Activated CD4-positive, alpha-beta memory T cell treated with anti-CD3 and anti-CD28 coated beads for 36 hours (primary cell): ENCODE measurements around the gene DAB2IP. TPM values are rescaled to one million over a fixed set of nuclear protein-coding genes. Genes with fewer than 3 reads are reported as not detected.

Source experiments
- CTCF ChIA-PET: fragments of 350-600 bp; sonication (Branson Sonifier 250); formaldehyde crosslinking; loops from one replicate; lab custom pipeline; 2021; ENCODE audit warnings: antibody characterized with exemption, inconsistent platforms; lab: Charles Lee
- POLR2A ChIA-PET: fragments of 350-600 bp; sonication (Branson Sonifier 250); formaldehyde crosslinking; loops from one replicate; lab custom pipeline; 2021; ENCODE audit warnings: antibody characterized with exemption; lab: Charles Lee
- DNase-seq: peaks from one replicate; pipeline ENCODE4 v3.0.0-alpha.2; 2020
- H3K27ac Mint-ChIP-seq: one replicate; pipeline ENCODE4 v1.8.0; 2021; ENCODE audit warnings: mixed read lengths
- H3K27me3 Mint-ChIP-seq: one replicate; pipeline ENCODE4 v1.8.0; 2021; ENCODE audit warnings: mixed read lengths
- H3K36me3 Mint-ChIP-seq: one replicate; pipeline ENCODE4 v1.8.0; 2021; ENCODE audit warnings: mixed read lengths
- H3K4me1 Mint-ChIP-seq: one replicate; pipeline ENCODE4 v1.8.0; 2021; ENCODE audit warnings: low read depth, mixed read lengths
- H3K4me3 Mint-ChIP-seq: one replicate; pipeline ENCODE4 v1.8.0; 2021; ENCODE audit warnings: mild to moderate bottlenecking, mixed read lengths
- H3K9me3 Mint-ChIP-seq: one replicate; pipeline ENCODE4 v1.8.0; 2021; ENCODE audit warnings: mixed read lengths
- intact Hi-C: fragments of 100-400 bp; cut with micrococcal nuclease; formaldehyde crosslinking; loops from one replicate; pipeline ENCODE4 v1.15.1; 2023
- total RNA-seq, 2 experiments: library from RNA; stranded (reverse); gene quantifications; one replicate each; pipeline ENCODE4 v1.2.3, GENCODE V29; 2021

Gene DAB2IP
- total RNA-seq, 2 experiments from 2014 or later, result not detected

DNA sequence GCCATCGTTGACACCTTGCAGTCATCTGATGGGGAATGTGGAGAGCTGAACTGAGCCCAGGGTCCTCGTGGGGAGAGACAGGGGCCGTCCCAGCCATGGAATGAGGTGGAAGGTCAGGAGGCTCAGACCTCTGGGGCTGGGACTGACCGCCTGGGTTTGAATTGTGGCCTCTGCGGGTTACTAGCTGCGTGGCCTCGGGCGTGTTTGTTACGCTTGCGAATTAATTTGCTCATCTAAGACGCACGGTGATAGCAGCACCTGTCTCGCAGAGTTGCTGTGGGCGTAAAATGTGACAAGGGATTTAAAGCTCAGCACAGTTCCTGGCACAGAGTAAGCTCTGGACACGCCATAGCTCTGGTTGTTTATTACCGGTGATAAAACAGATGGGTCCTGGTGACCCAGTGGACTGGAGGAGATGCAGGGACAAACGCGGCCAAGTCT lies 19.4 kb upstream of the DAB2IP start:
- no peak overlapping the region for H3K4me3 Mint-ChIP-seq
- ChIA-PET POLR2A (no interaction called here), CTCF (interaction anchor here (1.0 kb wide), 1 partner anchor 9 kb away, joined by 3 read pairs; no protein-coding TSS in a partner anchor)
- no peak overlapping the region for H3K27ac Mint-ChIP-seq
- no peaks in the 10 kb centered on the region for H3K9me3 Mint-ChIP-seq
- DNase-seq, result no peak
- peaks cover 4% of the 10 kb centered on the region for H3K4me1 Mint-ChIP-seq
- peaks cover 9% of the 10 kb centered on the region for H3K27me3 Mint-ChIP-seq
- no peaks in the 10 kb centered on the region for H3K36me3 Mint-ChIP-seq
- intact Hi-C loops, result no loop called here

DNA sequence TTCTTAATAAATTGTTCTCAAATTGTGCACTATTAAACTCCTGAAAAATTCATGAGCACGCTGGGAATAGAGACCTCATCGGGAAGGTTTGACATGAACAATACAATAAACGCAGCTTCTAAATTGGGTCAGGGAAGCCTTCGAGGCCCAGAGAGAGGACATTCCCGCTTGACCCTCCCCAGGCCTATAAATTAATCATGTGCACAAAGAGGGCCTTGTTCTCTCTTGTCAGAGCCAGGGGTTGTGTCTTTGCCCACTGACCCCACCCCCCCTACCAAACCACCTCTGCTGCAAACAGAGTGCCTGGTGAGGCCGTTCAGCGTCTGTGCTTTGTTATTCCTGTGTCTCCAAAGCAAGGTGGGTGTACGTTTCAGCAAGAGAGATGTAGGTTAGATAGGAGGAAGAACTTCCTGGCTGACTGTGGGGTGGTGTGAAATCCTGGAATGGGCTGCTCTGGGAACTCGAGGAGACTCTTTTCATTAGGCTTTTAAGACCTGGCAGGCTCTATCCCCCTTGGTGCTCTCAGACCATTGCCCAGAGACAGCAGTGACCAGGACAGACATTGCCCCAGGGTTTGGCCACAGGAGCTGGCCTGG lies 18.2 kb upstream of the DAB2IP start:
- DNase-seq, result no peak
- ChIA-PET CTCF (interaction anchor here (1.0 kb wide), 1 partner anchor 8 kb away, joined by 3 read pairs; no protein-coding TSS in a partner anchor), POLR2A (no interaction called here)
- H3K27me3 Mint-ChIP-seq, result peaks cover 9% of the 10 kb centered on the region
- H3K9me3 Mint-ChIP-seq, result no peaks in the 10 kb centered on the region
- no peaks in the 10 kb centered on the region for H3K36me3 Mint-ChIP-seq
- H3K27ac Mint-ChIP-seq, result no peak overlapping the region
- H3K4me3 Mint-ChIP-seq, result no peak overlapping the region
- intact Hi-C loops, result no loop called here
- H3K4me1 Mint-ChIP-seq, result peaks cover 4% of the 10 kb centered on the region

DNA sequence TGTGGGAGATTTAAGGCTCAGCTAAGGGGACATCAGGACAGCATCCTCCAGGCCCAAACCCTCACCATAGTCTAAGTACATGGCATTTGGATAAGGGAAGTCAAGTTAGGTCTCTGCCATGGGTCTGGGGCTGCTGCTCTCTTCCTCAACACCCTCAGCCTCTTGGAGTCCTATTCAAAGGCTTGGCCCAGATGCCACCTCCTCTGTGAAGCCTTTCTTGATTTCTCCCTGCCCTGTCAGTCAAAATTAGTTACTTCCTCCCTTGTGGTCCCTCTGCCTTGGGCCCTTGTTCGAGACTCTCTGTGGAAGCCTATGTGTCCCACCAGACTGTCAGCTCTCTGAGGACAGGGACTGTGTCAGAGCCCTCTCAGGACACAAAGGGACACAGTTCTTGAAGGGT lies 17.7 kb upstream of the DAB2IP start:
- POLR2A ChIA-PET, result no interaction called here
- Mint-ChIP-seq H3K27ac (no peak overlapping the region), H3K4me3 (no peak overlapping the region), H3K36me3 (no peaks in the 10 kb centered on the region), H3K4me1 (peaks cover 4% of the 10 kb centered on the region), H3K27me3 (peaks cover 11% of the 10 kb centered on the region), H3K9me3 (no peaks in the 10 kb centered on the region)
- CTCF ChIA-PET, result no interaction called here
- DNase-seq, result no peak
- intact Hi-C loops, result no loop called here

- Mint-ChIP-seq H3K4me3 (no peak overlapping the region), H3K36me3 (no peaks in the 10 kb centered on the region), H3K4me1 (peaks cover 4% of the 10 kb centered on the region), H3K27ac (no peak overlapping the region), H3K9me3 (no peaks in the 10 kb centered on the region), H3K27me3 (peaks cover 7% of the 10 kb centered on the region)
- no peak for DNase-seq
- intact Hi-C loops, result no loop called here
- ChIA-PET CTCF (no interaction called here), POLR2A (no interaction called here)
Measured at GRCh38 chr9:121634329-121635261, 16.8 kb upstream of the DAB2IP start.

- ChIA-PET POLR2A (no interaction called here), CTCF (no interaction called here)
- Mint-ChIP-seq H3K27ac (no peak overlapping the region), H3K4me3 (no peak overlapping the region), H3K9me3 (no peaks in the 10 kb centered on the region), H3K4me1 (peaks cover 4% of the 10 kb centered on the region), H3K36me3 (no peaks in the 10 kb centered on the region), H3K27me3 (peaks cover 7% of the 10 kb centered on the region)
- DNase-seq, result no peak
- intact Hi-C loops, result no loop called here
Measured at GRCh38 chr9:121635300-121635876, 16.0 kb upstream of the DAB2IP start.

GRCh38 chr9:121636341-121636865 lies 15.0 kb upstream of the DAB2IP start:
- Mint-ChIP-seq H3K27ac (no peak overlapping the region), H3K27me3 (peaks cover 7% of the 10 kb centered on the region), H3K4me3 (no peak overlapping the region), H3K9me3 (no peaks in the 10 kb centered on the region), H3K4me1 (peaks cover 4% of the 10 kb centered on the region), H3K36me3 (no peaks in the 10 kb centered on the region)
- no peak for DNase-seq
- ChIA-PET CTCF (interaction anchor here (0.8 kb wide), 1 partner anchor 91 kb away, joined by 3 read pairs; no protein-coding TSS in a partner anchor), POLR2A (no interaction called here)
- intact Hi-C loops, result no loop called here

GRCh38 chr9:121636978-121637712 lies 14.3 kb upstream of the DAB2IP start:
- Mint-ChIP-seq H3K4me3 (no peak overlapping the region), H3K27ac (no peak overlapping the region), H3K27me3 (peaks cover 7% of the 10 kb centered on the region), H3K4me1 (peaks cover 4% of the 10 kb centered on the region), H3K36me3 (no peaks in the 10 kb centered on the region), H3K9me3 (no peaks in the 10 kb centered on the region)
- CTCF ChIA-PET, result interaction anchor here (0.8 kb wide), 1 partner anchor 91 kb away, joined by 3 read pairs; no protein-coding TSS in a partner anchor
- DNase-seq, result no peak
- POLR2A ChIA-PET, result no interaction called here
- intact Hi-C loops, result no loop called here

GRCh38 chr9:121637713-121638220 lies 13.7 kb upstream of the DAB2IP start:
- H3K4me1 Mint-ChIP-seq, result peaks cover 4% of the 10 kb centered on the region
- H3K9me3 Mint-ChIP-seq, result no peaks in the 10 kb centered on the region
- POLR2A ChIA-PET, result no interaction called here
- H3K27ac Mint-ChIP-seq, result no peak overlapping the region
- CTCF ChIA-PET, result no interaction called here
- no peak for DNase-seq
- peaks cover 10% of the 10 kb centered on the region for H3K27me3 Mint-ChIP-seq
- no peak overlapping the region for H3K4me3 Mint-ChIP-seq
- intact Hi-C loops, result no loop called here
- no peaks in the 10 kb centered on the region for H3K36me3 Mint-ChIP-seq

- Mint-ChIP-seq H3K27me3 (peaks cover 10% of the 10 kb centered on the region), H3K4me1 (peaks cover 4% of the 10 kb centered on the region), H3K36me3 (no peaks in the 10 kb centered on the region), H3K4me3 (no peak overlapping the region), H3K27ac (no peak overlapping the region), H3K9me3 (no peaks in the 10 kb centered on the region)
- DNase-seq, result no peak
- intact Hi-C loops, result no loop called here
- ChIA-PET CTCF (interaction anchor here (0.9 kb wide), 1 partner anchor 20 kb away, joined by 3 read pairs; no protein-coding TSS in a partner anchor), POLR2A (no interaction called here)
Measured at GRCh38 chr9:121638399-121638798, 13.0 kb upstream of the DAB2IP start.

- Mint-ChIP-seq H3K4me1 (peaks cover 4% of the 10 kb centered on the region), H3K27ac (no peak overlapping the region), H3K4me3 (no peak overlapping the region), H3K9me3 (no peaks in the 10 kb centered on the region), H3K36me3 (no peaks in the 10 kb centered on the region), H3K27me3 (peaks cover 10% of the 10 kb centered on the region)
- intact Hi-C loops, result no loop called here
- DNase-seq, result no peak
- CTCF ChIA-PET, result interaction anchor here (0.9 kb wide), 1 partner anchor 21 kb away, joined by 3 read pairs; no protein-coding TSS in a partner anchor
- POLR2A ChIA-PET, result no interaction called here
Measured at GRCh38 chr9:121638901-121639592, 12.4 kb upstream of the DAB2IP start.

DNA sequence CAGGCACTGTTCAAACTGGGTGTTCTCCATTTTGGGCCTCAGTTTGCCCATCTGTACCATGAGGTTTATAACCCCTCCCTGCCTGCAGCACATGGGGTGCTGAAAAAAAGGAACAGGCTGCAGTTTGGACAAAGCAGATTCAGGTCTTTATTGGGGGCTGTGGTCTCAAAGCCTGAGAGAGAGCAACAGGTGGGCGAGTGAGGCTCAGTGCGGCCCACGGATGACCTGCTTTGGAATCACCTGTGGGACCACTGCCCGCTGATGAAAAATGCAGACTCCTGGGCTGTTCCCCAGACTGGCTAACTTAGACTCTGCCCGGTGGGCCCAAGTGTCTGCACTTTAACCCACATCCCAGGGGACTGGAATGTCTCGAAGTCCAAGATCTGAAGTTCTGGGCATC lies 11.8 kb upstream of the DAB2IP start:
- Mint-ChIP-seq H3K36me3 (no peaks in the 10 kb centered on the region), H3K27ac (no peak overlapping the region), H3K27me3 (peaks cover 10% of the 10 kb centered on the region), H3K4me1 (no peaks in the 10 kb centered on the region), H3K4me3 (no peak overlapping the region), H3K9me3 (no peaks in the 10 kb centered on the region)
- intact Hi-C loops, result no loop called here
- POLR2A ChIA-PET, result no interaction called here
- CTCF ChIA-PET, result interaction anchor here (0.9 kb wide), 2 partner anchors 22 to 354 kb away, joined by 3 to 4 read pairs; no protein-coding TSS in a partner anchor
- no peak for DNase-seq
